ENCODE results near the gene MYCBP2.

MYCBP2 gene

DNA sequence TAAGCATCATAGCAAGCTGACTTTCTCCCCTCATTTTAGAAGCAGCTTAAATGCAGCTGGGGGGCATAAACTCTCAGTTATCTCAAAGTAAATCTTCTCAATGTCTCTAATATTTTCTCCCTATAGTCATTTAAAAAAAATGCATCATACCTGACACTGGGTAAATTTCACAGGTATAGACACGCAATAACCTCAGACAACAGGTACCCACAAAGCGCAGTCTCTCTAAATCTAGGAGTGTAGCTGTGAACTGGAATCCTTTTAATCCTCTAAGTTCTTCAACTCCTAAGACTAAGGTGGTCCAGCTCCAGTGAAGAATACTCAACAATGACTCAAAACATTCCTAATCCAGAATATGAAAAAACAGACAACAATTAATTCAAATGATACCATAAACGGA, 141.2 kb downstream of the MYCBP2 start:
- no peak for DNase-seq

DNA sequence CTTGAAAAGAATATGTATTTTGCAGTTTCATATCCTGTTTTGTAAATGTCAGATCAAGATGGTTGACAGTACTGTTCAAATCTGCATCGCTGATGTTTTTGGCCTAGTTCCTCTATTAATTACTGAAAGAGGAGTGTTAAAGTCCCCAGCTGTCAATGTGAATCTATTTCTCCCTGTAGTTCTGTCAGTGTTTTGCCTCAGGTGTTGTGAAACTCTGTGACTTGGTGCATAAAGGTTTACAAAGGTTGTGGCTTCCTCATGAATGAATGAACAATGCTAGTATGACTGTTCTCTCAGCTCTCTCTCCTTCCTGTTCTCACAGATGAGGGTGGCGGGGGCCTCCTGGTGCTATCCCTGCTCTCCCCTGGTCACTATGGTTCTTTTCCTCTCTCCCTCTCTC, 142.4 kb downstream of the MYCBP2 start:
- no peak for DNase-seq

DNA sequence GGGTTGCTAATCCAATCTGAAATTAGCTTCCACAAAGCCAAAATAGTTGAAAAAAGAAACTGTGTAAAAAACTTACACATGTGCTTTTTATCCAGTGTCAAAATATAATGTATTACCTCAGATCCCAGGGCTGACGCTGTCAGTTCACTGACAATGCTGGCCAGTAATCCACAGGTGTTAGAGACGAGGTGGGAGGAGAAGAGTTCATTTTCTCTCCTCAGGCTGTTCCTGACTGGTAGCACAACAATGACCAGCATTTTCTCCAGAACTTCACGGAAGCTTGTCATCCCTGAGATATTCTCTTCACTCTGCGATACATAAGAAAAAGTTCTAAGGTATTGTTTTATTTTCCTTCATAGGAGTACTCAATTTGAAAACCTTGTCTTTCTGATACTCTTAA, 146.9 kb downstream of the MYCBP2 start:
- DNase-seq, result no peak

DNA sequence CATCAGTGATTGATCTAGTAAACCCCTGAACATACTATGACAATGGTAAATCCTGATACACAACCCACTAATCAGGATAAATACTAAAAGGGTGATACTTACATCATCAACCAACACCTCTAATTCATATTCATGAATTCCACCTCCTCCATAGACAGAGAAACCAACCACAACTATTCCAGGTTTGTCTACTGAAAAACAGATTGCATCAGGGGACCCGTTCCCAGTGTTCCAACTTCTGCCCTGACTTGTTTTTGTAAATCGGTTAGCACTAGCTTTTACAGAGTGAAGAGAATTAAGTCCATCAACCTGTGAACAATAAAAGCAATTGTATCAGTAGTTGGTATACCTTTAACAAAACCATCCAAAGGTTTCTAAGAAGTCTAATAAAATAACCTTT, 149.2 kb downstream of the MYCBP2 start:
- no peak for DNase-seq

DNA sequence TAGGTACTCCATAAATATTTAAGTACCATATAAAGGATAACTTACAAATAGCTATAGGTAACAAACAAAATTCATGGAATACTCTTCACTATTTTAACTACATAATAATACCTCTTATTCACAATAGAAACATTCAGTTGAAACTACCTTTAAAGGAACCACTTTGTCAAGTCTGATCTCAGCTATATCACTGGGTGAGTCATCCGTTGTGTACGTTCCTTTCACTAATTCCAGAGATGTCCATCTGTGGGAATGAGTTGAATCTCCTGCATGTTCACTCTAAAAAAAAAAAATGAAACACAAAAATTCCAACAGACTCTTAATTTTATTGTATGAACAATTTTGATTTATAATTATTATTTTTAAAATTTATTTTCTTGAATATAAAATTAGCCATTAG, 150.5 kb downstream of the MYCBP2 start:
- no peak for DNase-seq

DNA sequence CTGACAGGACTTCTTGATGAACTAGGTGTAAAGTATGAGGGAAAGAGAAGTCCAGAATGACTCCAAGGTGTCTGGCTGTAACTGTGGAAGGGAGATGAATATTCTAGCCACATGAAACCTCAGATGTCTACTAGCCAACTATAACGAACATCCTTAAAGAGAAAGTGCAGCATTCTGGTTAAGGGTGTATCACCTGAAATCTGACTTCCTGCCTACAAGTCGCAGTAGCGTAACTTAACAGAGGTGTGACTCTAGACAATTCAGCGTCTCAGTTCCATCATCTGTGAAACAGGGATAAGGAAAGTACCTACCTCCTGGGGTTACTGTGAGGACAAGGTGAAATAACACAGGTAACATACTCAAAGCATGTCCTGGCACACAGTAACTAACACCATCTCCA, 154.2 kb downstream of the MYCBP2 start:
- DNase-seq, result no peak

DNA sequence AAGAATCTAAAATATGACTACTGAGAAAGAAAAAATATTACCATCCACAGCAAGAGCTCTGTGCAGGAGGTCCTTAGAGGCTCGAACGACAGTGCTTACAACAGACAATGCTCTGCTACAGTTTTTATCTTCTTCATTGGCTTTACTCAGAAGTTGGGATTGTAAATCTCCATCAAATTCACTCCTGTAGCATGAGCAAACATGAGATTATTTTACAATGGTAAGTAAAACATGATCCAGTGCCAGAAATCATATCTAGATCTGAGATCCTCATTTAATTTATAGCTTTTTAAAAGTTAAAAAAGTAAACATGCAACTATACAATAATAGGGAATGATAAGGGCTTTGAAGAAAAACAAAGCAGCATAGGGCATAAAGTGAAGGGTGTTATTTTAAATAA, 155.4 kb downstream of the MYCBP2 start:
- no peak for DNase-seq

DNA sequence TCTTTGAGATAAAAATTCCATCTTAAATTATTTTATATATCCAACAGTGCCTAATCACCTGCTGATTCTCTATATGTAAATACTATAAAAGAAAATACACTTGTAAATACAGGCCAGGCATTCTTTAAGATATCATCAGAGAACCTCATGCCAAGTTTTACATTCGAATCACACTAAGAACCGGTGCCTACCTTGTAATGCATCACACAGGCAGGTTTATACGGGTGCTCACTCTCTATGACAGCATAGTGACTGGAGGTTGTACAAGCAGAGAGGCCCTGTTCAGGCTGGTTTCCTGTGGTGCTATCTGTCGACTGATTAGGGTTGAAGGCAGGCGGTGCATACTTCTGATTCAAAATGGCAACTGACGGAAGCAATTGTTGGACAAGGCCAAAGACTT, 158.7 kb downstream of the MYCBP2 start:
- DNase-seq, result no peak

DNA sequence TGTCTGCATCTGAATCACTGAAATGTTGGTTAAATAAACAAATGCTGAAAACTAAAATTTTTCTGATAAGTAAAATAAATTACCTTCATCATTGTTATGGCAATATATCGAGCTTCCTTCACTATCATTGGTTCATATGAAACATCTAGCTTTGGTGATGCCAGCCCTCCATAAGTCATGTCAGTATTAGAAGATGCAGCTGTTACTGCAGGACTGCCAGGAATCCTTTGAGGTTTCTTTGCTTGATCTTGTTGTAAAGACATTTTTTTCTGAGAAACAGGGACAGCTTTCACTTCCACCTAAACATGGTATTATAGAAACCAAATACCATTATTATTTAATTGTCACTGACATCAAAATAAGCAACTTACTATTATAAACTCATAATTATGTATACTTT, 176.2 kb downstream of the MYCBP2 start:
- no peak for DNase-seq

DNA sequence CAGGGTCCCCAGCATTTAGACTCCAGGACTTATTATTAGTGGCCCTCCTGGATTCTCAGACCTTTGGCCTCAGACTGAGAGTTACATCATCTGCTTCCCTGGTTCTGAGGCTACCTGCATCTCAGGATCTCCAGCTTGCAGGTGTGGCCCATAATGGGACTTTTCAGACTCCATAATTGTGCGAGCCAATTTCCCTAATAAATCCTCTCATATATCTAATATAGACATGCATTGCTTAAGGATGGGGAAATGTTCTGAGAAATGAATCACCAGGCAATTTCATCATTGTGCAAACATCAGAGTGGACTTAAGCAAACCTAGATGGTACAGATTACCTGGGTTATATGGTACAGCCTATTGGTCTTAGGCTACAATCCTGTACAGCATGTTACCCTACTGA, 183.5 kb downstream of the MYCBP2 start:
- no peak for DNase-seq

DNA sequence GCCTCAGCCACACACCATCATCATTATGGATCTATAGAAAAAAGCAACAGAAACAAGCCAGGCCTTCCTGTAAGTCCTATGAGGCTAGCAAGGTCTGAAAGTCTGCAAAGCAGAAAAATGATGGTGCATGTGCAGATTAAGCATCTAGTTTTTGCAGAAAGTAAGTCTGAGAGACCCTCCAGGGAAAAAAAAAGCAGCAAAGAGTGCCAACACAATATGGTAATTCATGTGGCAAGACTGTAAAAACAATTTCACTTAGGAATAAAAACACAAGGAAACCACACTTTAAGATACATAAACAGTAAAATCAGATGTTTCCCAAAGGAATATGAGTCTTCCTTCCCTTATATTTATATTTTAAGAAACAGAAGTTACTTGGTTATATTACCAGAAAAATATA, 187.6 kb downstream of the MYCBP2 start:
- no peak for DNase-seq

DNA sequence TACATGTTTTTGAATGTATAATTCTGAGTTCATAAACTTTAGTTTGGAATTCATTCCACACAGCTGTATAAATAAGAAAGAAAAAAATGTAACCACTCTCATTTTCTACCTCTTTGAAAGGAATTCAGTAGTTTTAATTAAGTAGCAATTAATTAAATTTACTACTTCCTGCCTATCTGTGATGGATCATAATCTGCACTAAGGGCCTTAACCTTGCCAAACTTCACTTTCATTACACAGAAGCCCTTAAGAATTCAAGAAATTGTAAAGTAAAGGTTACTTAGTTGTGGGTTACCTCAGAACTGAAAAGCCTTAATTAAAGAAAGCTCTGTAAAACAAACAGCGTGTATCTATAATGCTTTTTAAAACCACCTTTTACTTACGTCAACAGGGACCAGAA, 188.1 kb downstream of the MYCBP2 start:
- no peak for DNase-seq

DNA sequence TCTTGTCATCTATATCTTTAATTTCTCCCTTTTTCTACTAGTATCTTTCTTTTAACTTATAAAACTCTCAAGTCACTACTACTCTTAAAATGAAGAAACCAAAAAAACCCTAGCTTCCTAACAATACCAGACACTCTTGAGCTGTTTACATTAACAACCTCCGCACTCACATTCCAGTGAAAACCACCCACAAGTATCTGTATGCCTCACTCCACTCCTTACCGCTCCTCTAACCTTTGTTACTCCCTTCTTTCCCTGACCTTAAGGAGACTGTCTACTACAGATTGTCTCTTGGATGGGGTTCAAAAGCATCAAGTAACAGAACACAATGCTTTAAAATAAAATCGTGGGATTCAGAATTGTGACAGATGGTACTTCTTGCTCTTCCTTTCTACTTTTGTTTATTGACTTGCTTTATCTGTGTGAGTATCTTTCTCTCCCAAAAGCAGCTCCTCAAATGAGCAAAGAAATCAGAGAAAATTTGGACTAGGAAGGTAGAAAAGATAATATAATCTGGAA, 189.9 kb downstream of the MYCBP2 start:
- no peak for DNase-seq

DNA sequence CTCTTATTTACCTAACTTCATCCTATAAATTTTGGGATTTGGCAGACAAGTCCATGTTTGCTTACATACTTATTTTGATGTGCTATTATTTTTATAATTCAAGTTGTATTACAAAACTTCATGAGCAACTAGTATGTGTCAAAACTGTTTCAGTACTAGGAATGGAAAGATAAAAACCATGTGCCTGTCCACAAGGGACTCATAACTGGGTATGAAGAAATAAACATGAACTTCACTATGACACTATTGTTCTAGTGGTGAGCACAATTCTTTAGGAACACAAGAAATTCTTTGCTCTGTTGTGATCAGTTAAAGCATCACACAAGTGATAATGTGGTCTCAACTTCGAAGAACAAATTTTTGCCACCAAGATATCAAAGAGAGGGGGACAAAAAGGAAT, 202.5 kb downstream of the MYCBP2 start:
- no peak for DNase-seq

DNA sequence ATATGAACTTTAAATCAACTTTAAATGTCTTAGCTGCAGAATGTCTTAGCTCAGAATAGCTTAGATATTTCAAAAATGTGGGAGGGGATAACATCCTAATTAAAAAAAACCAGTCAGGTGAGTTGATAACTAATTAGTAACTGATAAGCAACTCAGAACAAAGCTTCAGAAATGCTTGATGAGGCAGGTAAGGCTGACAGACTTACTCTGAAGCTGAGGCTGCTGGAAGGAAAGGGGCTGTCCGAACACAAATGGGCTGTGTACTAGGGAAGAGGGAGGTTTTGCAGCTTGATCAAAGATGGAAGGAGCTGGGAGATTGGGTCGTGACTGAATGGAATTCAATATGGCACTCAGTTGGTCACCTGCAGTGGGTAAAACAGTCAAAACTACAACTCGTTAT, 208.8 kb downstream of the MYCBP2 start:
- DNase-seq, result no peak

DNA sequence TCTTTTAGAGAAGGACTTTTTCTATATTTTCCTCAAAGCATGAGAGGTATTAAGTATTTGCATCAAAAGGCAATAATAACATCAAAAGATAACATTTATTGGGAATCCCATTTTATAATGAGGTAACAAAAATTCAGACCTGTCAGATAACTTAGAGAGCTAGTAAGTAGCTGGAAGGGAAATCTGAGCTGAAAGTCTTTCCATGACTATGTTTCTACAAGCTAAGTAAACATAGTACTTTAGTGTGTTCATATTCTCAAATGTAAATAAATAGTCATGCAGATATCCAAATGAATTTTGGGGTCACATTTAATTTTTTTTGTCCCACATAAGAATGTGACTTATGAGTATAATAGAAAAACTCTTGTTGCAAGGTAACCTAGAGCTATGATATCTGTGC, 212.6 kb downstream of the MYCBP2 start:
- no peak for DNase-seq

DNA sequence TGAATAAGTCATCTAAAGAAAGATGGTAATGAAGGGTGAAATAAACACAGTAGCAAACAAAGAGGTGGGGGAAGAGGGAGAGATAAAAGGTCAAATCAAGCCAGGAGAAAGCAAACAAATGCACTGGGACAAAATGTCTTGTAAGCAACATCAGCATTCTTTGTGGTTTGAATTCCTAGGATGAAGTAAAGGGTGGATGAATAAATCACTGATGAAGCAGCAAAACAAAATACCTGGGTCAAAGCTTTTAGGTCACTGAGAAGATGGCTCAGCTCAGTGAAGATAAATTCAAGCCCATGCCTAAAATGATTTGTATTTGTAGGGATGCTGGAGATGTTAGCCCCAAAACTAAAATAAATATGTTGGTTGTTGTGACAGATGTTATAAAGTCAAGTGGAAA, 213.4 kb downstream of the MYCBP2 start:
- no peak for DNase-seq

DNA sequence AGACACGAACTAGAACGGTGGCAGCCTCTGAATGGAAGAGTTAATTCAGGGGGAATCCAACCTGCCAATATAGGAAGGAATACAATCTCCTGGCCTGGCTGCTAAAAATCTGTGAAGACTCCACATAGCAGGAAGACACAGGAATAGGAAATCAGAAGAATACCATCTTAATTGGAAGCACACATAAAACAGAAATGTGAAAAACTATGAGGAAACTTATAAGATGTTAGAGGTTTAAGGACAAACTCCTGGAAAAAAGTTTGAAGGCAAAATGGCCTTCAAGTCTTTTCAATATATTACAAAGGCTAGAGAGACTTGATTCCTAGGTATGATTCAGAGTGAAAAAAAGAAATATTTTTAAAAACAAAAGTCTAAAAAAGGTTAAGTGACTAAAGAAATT, 221.8 kb downstream of the MYCBP2 start:
- DNase-seq, result no peak

DNA sequence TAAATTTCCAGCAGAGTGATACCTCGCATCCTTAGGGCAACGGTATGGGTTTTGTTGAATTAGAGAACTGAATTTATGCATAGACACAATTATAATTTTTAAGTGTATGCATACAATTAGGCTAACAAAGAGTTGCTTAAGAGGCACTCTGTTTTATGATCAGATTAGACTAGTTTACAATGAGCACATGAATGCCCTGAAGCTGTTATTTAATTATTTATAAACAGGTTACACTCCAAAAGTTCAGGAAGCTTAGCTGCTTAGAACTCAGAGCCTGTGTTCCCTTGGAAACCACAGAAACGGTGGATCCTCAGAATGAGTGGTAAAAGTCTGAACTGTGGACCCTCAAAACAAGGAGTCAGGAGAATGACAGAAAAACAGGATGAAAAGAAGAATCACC, 227.5 kb downstream of the MYCBP2 start:
- DNase-seq, result no peak

DNA sequence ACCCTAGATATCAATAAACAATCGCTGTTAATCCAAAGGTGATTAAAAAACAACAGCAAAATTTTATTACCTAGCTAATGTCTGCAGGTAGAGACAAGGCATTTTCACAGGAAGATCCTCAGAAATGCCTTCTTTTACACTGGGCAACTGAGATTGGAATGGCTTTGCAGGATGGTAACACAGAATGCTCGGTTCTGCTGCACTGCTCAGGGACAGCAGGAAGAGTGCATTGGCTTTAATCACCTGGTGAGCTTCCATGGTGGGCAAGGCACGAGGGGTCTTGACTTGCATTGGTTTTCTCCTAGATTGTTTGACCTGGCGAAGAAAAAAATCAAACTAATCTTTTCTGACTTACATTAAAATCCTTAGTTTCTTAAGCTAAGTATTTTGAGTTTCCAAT, 231.6 kb downstream of the MYCBP2 start:
- DNase-seq, result no peak

DNA sequence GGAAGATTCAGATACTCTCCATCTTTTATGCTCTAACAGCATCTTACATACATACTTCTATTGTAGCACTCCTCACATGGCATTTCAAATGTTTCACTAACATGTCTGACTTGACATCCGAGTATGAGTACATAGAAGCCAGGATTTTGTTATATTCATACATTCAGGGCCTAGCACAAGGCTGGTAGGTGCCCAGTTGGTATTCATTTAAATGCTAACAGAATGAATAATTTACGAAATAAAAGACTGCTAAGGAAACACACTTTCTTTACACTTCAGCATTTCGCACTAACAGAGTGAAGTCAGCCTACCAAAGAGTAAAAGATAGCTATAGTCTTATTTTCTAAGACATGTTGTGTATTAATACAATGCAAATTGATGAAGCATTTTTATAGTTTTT, 232.1 kb downstream of the MYCBP2 start:
- DNase-seq, result no peak

DNA sequence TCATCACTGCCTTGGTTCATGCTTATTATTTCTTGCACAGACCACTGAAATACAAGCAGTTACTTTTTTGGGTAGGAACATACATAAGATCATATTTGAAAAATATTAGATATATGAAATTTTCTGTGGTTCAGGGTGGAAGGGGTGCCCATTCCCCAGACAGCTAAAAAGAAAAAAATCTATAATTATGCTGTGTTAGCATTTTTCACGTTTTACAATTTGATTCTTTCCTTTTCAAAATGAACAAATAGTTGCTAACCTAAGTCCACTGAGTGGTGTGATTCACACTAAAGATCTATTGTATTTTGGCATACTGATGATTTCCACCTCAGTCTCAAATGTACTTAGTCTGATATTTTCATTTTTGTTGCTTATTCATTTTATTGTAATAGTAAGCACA, 233.2 kb downstream of the MYCBP2 start:
- no peak for DNase-seq

DNA sequence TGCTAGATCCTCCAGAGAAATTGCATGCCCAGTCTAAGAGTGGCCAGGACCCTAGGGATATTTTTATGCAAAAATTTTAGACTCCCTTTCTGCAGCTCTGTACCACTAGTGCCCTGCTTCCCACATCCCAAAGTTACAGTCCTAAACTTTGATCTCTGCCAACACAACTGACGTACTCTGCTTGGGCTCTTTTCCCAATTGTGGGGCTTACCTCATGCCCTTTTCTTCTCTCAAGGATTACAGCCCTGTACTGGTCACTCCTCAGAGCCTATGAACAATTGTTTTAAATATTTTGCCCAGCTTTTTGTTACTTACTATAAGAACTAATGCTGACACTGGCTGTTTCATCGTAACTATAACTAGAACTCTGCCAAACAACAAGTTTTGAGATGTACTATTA, 242.1 kb downstream of the MYCBP2 start:
- DNase-seq, result no peak

DNA sequence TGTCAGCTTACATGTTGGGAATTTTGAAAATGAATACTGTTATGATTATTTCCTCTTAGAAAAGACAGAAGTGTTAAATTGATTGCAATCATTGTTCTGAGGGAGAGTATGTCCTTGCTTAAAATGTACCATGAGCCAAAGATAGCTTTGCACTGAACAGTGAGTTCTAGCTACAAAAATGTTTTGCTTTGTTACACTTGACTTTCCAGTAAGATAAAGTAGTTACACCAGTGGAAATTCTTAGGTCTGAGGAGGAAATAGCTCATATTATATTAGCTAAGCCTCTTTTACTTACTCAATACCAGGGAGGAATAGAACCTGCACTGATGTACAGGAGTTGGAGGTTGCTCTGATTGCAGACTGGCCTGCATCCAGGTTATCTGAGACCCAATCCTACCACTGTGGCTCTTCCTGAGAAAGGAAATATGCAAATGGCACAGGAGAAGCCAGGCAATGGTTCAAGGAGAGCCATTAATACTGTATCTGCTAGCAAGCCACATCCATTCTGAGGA, 246.9 kb downstream of the MYCBP2 start:
- no peak for DNase-seq

DNA sequence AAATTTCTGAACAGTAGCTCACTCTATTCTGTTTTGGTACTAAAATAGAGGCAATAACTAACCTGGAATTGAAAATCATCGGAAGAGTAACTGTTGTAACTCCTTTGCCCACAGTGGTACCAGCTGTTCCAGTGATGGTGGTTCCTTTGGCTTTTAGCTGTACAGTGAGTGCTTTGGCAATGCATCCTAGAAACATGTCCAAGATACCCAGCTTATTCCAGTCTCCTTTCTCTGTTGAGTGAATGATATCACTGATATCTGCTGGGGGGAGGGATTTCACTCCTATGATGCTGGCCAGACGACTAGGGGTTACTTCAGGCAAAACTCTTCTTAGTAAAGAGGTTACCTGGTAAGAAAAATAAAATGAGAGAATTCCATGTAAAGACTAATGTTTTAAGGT, 259.4 kb downstream of the MYCBP2 start:
- DNase-seq, result no peak

Measured in T1000 (cell line).